NCI-H526 treated with DMSO at 0.1 percent for 48 hours (cell line): ENCODE measurements around the gene SBDS.
A peak's percentile ranks its signal among the peaks of the same experiment; 100 is the strongest.
"Not testable (repeated sequence)": the region's sequence is repeated elsewhere in the genome, so short reads cannot be mapped to it uniquely, and the experiment has no call there.

Source experiments
- DNase-seq: peaks from one replicate; lab custom pipeline; 2025; lab: John Stamatoyannopoulos, UW

Gene SBDS

DNA sequence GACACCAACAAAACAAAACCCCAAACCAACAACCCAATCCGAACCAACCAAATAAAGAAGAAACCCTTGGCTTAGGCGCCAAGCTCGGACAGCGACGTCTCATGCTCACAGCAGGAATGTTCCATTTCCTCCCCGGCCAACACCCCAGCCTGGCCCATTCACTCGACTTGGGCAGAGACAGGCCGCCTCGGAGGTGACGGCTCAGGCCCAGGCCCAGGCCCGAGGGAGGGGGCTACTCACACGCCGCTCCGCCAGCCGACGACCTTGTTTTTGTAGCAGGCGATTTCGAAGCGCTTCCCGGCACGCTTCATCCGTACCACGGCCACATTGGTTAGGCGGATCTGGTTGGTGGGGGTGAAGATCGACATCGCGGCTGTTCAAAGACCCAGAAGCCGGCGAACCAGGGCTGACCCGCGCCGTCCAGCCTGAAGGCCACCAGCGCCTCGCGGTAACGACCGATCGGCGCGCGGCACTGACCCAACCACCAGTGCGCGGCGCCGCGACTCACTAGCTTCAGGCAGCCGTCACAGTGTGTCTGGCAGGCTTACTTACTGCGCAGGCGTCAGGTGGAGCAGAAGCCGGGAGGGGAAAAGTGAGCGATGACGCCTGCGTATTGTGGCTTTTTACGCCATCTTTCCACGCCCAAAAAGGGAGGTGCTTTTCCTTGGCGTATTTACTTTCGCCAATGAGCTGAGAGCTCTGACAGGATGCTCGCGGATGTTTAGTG, at the start of gene SBDS:
Gene SBDS, minus strand, starts transcription at position 537 of the 727 bp plus-strand sequence. Its CDS starts 169 bp downstream, at position 368.
- DNase-seq, result peak; percentile 95

DNA sequence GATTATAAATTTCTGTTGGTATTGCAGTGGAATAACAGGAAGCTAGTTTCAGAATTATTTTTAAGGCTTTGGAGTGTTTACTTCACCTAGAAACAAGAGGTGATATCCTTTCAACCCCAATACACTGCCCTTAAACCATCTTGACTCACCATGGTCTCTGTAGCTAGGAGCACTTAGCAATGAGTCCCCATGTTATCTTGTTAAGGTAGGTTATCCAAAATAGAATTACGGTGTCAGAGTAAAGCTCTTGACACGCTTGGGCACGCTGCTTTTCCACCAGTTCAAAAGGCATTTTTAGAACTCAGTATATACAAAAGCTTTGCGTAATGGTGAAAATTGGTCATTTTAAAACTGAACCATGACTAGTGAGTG, 48.2 kb upstream of the SBDS start:
- not testable (repeated sequence) for DNase-seq

DNA sequence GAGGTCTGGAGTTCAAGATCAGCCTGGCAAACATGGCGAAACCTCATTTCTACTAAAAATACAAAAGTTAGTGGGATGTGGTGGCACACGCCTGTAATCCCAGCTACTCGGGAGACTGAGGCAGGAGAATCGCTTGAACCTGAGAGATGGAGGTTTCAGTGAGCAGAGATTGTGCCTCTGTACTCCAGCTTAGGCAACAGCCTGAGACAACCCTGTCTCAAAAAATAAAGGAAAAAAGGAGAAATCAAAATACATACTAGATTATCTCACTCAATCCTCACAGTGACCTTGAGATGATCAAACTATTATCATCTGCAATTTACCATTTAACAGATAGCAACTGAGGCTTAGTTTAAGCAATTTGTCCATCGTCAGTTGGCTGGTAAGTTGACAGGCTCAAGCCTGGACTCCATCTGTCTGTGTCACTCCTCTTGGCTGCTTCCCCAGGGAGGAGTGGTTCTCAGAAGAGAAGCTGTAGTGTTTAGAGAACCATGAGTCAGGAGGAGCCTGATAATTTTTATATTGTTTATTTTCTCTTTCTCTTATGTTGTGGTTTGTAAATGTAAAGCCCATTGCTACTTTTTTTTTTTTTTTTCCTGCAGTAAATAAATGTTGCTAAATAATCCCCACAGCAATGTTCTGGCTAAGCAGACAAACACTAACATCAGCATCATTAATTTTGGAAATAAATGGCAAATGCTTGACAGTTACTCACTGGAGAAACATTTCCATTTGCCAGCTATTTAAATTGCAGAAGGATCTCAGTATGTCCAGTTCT, 47.6 kb upstream of the SBDS start:
- not testable (repeated sequence) for DNase-seq

DNA sequence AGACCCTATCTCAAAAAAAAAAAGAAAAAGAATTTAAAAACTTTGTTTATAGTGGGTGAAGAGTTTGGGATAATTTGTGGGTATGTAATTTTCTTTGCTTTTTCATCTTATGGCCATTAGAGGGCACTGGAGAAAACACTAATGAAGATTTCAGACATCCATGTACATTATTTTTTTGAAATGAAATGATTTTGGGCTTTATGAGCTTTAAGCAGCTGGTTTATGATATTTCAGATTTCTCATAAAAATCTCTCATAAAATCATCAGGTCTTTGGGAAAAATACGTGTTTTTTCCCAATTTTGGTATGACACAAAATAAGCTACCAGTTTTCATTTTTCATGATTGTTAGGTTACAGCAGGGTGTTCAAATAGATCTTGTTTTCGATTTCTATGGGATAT, 45.4 kb upstream of the SBDS start:
- DNase-seq, result not testable (repeated sequence)

DNA sequence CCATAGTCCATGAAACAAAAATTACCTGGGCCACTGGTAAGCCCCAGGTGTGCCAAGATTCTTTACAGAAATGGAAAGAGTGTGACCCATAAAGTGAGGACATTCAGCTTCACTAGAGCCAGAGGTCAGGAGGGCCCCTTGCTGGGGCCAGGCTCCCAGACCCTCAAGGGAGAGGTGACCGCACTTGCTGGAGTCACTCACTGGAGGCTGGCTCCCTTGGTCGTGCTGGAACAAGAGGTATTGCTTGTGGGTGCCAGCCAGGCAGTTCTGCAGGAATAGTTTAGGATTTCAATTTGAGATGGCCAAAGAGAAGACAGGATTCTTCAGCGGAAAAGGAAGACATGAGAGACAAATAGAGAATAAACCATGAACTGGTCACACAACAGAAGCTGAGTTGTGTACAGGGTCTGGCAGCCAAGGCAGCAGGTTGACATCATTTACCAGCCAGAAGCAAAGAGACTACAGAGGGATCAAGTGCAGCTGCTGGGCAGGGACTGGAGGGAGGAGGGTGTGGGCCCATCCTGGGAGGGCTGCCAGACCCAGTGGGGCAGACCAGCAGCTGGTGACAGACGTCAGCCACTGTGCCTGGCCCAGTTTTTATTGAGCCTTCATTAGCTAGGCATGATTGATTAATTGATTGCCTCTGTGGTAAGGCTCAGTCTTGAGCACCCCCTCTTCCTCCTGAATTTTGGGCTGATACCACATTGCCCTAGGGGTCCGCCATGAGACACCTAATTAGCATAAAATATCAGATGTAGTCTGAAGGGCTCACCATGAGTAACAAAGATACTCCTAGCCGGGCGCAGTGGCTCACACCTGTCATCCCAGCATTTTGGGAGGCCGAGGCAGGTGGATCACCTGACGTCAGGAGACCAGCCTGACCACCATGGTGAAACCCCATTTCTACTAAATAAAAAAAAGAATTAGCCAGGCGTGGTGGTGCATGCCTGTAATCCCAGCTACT, 41.3 kb upstream of the SBDS start:
- DNase-seq, result not testable (repeated sequence)

DNA sequence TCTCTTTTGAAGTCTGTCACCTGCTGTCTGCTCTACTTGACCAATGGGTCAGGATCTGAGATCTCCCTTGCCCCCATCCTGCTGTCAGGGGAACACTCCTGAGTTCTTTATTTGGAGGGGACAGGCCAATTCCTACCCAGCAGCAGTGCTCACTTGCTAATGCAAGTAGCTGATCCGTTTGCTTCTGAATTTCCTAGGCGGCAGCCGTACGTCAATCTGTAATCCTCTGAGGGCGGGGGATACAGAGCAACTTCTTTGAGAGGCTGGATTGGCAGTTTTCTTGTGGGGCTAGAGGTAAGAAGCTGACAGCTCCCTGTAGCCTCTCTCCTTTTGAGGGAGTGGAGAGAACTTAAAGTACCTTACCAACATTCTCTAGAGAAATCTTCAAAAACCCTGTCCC, 37.9 kb upstream of the SBDS start:
- DNase-seq, result no peak

DNA sequence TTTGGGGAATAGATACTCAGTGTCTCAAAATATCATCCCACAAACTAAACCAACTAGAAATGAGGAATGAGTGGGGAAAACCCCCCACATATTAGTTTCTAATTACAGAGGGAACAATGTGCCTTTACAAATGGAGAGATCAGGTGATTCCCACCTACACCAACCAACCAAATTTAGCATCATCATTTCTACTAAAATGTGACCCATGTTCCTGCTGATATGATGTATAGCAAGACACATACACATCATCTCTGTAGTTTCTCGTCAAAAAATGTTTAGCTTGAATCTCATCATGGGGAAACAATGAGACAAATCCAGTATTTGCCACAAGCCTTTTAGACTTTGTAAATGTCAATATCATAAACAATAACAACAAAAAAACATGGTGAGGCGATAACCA, 36.3 kb upstream of the SBDS start:
- DNase-seq, result not testable (repeated sequence)

DNA sequence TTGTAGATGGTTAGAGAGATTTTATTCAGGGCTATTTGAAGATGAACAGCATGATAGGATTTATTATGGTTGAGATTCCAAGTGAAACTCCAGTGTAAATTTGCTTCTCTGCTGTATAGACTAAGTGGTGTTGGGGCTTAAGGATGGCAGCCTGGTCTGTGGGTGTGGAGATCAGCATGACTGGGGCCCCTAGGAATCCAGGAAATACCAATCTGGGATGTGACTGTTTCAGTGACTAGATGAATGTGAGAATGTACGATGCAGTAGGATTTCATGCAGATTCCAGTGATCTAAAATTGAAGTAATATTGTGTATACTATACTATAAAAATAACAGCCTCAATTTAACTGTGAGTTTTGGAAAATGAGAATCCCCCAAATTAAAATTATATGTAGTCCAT, 30.1 kb upstream of the SBDS start:
- DNase-seq, result not testable (repeated sequence)

DNA sequence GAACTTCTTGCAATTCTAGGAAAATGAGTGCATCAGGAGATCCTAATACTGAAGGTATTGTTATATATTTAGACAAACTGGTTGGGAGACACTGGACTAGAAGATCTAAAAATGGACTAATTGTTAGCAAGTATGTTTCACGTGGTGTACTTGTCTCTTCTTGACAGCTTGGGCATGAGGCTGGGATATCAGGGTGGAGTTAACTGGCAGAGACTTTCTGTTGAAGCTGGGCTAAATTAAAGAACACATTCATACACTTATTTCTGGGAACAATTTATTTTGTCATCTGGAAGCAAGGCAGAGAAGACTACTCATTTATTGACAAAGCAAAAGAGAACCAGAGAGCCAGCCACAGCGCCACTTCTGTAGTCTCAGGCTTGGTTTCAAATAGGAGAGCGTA, 27.1 kb upstream of the SBDS start:
- DNase-seq, result no peak

DNA sequence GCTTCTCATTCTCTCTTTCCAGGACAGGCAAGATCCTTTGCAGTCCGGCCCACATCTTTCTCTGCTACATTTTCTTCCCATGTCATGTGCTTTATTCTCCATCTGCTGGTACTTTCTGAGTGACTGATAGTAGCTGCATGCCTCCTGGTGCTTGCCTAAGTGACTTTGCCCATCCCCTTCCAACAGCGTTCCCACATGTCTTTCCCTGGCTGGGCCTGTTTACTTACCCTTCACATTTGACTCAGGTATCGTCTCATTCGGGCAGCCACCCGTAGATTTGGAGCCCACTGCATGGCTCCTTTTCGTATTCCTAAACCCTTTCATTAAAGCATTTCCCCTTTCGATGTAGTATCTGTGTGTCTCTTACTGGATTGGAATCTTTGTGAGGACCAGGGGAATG, 25.9 kb upstream of the SBDS start:
- no peak for DNase-seq

DNA sequence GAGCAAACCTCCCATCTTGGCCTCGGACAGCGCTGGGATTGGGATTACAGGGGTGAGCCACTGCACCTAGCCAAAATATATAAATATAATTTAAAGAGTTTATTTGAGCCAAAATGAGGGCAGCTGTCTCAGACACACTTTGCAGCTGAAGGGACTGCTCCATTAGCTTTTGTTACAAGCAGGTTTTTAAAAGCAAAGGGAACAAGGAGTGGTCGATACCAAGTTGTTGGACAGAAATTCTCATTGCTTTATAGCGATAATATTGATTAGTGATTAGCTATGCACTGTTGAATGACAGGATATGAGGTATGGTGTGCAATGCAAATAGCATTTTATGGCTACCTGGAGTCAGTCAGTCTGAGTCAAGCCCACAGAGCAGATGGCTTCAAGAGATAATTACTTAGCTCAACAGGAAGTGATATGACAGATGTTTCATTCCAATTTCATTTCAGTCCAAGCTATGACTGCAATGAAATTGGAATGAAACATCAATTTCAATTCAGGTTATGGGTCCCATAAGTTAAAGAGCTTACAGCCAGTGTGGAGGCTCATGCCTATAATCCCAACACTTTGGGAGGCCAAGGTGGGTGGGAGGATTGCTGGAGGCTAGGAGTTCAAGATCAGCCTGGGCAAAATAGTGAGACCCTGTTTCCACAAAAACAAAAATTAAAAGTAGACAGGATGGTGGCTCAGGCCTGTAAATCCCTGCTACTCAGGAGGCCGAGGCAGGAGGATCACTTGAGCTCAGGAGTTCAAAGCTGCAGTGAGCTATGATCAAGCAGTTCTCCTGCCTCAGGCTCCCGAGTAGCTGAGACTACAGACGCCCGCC, 24.4 kb upstream of the SBDS start:
- DNase-seq, result peak; percentile 6

DNA sequence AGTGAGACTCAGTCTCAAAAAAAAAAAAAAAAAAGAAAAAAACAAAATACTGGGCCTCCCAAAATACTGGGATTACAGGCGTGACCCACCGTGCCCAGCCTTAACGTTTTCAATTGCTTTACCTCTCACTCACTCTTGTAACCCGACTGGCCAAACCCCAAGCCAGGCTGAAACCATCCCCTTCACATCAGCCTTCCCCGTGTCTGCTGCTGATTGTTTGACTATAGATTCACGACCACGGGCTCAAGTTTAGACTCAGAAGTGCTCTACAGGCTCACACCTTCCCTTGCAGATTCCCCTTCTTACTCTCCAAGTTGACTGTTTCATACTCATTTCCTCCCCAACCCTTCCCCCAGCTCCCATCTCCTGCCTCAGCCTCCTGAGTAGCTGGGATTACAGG, 23.6 kb upstream of the SBDS start:
- no peak for DNase-seq

DNA sequence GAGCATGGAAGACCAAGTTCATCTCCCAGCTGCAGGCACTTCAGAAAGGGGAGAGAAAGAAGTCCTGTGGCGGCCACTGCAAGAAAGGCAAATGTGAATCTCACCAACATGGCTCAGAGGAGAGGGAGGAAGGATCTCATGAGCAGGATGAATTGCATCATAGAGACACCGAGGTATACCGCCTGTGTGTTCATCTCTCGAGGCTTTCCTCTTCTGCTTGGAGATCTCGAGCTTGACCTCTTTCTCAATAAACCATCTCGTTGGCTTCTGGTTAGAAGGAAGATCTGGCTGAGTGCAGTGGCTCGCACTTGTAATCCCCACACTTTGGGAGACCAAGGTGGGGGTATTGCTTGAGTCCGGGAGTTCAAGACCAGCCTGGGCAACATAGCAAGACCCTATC, 22.6 kb upstream of the SBDS start:
- not testable (repeated sequence) for DNase-seq

DNA sequence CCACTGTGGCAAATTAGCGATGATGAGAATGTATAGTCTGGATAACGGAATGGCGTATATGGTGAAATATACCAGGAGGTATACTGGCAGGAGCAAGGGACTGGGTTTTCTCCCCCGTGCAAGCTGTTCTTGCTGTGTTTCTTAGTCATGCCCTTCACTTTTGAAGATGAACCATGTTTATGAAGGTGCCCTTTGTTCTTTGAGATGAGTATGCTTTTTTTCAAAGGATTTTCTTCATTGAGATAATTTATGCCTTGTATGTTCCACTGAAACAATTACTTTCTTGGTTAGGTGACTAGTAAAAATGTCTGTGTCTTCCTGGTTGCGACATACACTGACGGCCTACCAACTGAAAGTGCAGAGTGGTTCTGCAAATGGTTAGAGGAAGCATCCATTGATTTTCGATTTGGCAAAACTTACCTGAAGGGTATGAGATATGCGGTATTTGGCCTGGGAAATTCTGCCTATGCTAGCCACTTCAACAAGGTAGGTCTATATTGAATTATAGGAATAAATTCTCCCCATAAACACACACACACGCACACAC, 18.8 kb upstream of the SBDS start:
- DNase-seq, result not testable (repeated sequence)

DNA sequence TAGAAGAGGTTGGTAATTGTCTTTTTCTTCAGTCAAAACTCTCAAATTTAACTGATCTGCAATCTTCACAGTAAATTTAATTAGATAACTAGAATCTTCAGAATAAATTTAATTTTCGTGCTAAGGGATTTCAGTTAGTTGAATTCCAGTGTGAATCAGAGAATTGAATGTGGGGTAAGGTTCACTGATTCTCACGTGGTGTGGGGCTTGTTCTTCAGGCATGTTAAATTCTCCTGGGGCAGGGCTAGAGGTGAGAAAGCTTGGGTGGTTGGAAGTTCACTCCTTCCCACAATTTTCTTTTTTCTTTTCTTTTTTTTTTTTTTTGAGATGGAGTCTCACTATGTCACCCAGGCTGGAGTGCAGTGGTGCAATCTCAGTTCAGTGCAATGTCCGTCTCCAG, 14.3 kb upstream of the SBDS start:
- DNase-seq, result not testable (repeated sequence)

DNA sequence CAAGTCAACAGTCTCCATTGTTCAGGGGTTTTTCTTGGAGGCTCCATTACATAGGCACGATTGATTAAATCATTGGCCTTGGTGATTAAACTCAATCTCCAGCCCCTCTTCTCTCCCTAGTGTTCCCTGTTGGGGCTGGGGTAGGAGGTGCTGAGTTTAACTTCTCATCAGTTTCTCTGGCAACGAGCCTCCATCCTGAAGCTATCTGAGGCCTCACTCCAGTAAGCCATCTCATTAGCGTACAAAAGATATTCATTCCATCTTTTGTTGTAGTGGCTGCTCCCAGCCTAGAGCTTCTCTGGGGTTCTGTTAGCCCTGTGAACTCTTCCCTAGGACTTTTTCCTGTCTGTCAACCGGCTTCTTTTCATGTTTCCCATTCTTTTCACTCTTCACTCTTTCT, 12.9 kb upstream of the SBDS start:
- no peak for DNase-seq

DNA sequence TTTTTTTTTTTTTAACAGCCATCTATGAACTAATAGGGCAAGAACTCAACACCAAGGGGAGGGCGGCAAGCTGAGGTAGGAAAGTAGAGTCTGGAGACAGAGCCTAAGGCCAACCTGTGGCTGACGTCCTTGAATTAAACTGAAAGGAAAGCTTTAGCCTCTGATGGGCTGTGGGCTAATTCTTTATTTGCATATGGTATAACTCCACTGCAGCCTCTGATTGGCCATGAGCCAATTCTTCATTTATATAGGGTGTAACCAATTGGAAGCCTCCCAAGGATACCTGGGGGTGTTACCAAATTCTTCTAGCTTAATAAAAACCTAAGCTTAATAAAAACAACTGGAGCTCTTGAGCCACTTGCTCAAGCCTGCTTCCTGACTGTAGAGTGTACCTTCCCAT, 11.6 kb upstream of the SBDS start:
- no peak for DNase-seq

DNA sequence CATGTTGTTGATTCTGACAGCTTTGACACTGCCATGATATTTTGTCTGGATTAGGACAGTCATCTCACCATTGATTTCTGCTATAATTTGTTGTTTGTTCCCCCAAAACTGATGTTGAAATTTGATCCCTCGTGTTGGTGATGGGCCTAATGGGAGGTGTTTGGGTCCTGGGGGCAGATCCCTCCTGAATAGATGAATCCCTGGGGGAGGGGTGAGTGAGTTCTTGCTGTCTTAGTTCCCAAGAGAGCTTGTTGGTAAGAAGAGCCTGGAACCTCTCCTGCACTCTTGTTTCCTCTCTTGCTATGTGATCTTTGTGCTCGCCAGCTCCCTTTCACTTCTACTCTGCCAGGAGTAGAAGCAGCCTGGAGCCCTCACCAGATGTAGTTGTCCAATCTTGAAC, 8.8 kb upstream of the SBDS start:
- DNase-seq, result not testable (repeated sequence)

DNA sequence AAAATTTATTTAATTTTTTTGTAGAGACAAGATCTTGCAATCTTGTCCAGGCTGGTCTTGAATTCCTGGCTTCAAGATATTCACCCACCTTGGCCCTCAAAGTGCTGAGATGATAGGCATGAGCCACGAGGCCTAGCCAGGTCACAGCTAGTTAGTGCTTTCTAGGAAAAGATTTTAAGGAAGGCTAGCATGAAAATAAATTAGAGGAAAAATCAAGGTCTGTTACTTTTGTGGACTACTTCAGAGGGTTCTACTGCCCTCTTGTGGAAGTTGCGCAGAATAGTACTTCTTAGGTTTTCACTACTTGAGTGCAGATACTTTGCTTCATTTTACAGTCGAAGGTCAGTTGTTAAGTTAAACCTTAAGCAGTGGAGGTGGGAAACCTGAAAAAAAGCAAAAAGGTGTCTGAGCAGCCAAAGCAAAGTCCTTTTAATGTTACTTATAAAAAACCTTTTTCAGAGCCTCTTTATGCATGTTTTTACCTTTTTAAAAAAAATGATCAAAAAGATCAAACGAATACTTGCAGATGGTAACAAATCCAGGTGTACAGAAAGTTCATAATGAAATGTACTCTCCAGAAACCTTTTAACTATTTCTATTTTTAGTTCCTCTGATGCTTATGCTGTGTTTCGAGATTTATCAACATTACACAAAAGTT, 5.3 kb upstream of the SBDS start:
- DNase-seq, result peak; percentile 4

DNA sequence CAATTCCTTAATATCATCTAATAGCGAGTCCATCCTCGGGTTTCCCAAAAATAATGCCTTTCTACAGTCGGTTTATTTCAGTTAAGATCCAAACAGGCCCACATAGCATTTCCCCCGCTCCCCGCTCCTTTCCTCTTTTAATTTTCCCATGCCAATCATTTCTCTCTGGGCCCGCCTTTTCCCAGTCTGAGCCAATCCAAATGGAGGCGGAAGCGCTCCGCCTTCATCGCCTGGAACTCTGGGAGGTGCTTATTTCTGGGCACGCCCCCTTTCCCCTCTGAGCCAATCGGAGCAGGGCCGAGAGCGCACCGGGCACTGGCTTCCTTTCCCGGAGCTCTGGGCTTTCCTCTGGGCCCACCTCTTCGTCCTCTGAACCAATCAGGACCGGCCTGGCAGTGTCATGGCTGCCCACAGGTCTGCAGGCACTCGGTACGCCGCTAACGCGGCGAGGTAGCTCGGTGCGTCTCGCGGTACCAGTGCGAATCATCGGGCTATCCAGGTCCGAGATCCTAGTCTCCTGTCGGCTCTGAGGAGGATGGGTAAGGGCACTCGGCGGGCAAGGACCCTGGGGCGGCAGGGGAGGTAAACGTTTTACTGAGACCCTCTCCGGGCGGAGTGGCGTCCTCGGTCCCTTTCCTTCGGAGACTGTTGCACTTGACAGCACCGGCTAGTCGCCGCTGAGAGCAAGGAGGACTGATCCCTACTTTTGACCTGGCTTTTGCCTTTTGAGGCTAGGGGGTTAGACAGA, 1.2 kb upstream of the SBDS start, which contains the start of gene TYW1:
Gene TYW1, plus strand, starts transcription at position 390 of the 748 bp plus-strand sequence. Its CDS starts 146 bp downstream, at position 536.
- peak; percentile 96 for DNase-seq
